NCI-H2107 treated with DMSO at 0.1 percent for 48 hours (cell line): Measurements from ENCODE around the gene JDP2.

ENCODE experiments used
- DNase-seq: peaks from one replicate; lab custom pipeline; 2025; ENCODE audit not compliant: unreplicated experiment; lab: John Stamatoyannopoulos, UW

Gene JDP2

DNA sequence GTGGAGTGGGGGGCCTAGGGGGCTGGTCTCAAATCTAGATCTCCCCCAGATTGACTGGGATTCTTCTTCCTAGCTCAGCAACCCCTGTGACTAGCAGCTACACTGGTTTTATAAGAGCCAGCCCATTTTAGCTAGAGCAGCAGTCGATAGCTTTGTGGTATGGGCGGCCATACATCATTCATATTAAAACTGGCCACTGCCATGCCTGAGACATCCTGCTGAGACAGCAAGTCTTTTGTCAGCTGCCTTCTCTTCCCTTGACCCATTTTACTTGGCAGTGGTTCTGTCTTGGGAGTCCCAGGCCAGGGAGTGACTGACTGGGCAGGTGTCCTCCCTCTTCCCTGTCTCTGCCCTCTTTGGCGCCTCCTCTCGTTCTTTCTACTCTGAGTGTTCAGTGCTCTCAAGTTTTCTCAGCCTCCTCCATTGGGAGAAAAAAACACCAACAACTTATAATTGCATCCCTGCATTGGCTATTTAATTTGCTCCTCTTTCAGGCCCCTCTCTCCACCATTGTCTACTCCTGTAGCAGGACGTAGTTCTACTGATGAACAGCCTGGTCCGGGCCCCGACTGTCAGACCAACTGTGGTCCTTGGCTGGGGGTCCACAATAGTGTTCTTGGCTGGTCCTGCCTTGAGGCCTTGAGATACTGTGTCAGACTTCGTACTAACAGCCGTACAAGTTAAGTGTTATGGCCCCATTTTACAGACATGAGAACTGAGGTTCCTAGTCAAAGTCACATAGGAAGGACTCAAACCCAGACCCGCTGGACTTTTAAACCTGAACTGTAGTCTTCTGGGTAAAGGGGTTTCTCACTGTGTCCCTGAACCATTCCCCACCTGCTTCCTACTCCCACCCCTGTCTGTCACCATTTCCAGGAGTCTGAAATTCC lies 18.3 kb upstream of the JDP2 start:
- no peak for DNase-seq

DNA sequence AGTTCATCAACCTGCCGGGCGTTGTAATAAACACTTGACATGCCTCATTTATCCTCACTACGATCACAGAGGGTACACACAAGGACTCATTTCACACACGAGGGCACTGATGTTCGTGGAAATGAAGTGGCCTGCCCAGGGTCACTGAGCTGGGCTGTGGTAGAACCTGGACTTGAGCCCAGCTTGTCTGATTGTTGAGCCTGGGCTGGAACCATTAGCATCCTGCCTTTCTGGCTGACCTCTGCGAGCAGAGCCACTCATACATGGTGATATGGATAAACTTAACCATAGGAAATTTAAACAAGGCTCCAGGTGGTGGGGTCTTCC lies 16.6 kb upstream of the JDP2 start:
- peak; percentile 86 for DNase-seq

DNA sequence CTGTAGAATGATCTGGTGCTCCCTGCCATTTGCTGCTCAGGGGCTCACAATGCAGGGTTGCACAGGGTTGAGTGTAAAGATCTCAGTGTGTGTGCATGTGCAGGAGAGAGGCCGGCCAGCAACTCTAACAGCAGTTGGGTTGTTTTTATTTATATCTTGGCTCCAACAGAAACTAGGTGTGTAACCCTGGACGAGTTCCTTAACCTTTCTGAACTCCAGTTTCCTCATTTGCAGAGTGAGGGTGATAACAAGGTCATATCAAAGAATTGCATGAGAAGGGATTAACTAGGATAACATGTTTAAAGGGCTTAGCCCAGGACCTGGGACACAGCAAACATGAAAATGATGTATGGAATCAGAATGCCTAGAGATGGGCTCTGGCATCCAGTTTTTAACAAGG lies 14.8 kb upstream of the JDP2 start:
- DNase-seq, result no peak

DNA sequence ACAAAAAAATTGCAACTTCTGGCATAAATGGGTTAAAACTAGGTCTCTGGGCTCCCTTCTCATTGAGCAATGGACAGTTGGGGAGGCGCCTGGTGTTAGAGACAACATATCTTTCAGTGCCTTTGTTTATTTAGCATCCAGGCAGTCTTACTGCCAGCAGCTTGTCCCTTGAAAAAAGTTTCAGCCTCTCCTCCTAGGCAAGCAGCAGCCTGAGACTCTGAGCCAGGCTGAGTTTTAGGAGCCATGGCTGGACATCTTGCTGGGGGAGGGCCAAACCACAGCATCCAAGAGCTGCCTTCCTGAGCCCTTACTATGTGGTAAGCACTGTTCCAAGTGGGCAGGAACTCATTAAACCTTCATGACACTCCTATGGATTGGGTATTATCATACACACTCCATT lies 10.1 kb upstream of the JDP2 start:
- no peak for DNase-seq

DNA sequence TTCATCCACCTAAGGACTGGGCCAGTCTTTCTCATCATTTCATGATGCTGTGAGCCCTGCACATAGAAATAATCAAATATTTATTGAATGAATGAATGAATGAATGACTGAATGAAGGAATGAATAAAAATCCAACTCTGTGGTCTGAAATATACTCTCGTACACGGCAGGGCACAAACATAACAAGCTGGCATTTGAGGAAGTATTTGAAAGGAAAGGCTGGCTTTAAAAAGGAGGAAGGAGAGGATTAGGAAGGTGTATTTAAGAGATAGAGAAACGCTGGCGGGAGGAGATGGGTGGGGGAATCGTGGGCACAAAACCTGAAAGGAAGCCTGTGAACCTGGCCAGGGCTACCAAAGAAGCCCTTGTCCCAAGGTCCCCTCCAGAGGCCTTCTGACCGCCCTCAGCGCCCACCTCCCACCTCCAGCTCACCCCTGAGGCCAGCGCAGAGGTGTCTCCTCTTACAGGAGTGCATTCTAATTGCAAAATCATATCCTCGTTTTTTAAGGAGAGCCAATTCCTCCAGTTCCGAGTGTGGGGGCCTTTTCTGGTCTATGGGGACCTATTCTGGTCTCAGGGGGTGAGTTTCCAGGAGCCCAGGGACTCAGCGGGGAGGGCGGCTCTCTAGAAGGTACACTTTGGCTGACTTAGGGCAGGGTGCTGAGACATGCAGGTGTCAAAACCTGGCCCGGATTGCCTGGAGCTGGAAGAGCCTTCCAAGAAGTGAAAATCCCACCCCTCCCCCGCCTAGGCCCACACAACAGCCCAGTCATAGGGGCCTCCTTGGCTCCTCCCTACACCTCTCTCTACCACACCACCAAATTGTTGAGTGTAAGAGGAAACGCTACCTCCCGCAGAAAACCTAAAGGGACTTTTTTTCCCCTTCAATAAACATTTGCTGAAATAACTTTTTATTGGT lies 8.7 kb upstream of the JDP2 start:
- peak; percentile 21 for DNase-seq

DNA sequence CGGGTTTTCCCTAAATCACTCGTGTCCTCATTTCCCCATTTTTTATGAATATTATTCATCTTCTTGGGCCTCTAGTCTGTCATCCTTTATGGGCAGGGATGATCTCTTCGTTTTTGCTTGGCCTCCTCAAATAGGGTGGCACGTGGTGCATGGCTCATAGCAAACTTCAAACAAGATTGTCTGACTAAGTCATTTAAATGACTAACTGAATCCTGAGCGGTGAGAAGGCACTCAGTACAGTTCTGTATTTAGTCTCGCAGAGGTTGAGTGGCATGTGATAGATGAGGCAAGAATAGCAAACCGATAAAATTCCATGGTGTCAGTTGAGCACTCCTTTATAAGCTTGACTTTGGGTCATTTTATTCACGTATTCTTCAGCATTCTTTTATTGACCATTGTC lies 5.7 kb upstream of the JDP2 start:
- no peak for DNase-seq

DNA sequence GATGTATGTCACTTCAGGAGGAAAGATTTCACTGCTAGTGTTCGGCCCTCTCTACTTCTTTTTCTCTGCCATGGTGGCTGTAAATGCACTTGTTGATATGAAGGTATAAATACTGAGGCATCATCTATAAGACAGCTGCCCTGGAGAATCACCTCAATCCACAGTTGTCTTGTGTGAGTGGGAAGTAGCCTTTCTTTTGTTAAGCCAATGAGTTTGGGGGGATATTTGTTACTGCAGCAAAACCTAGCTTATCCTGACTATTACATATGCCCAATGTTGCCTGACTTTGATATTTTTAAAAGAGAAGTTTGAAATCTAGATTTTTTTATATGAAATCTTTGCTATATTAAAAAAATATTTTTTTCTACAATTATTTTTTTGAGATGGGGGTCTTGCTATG lies 3.3 kb upstream of the JDP2 start:
- DNase-seq, result no peak

DNA sequence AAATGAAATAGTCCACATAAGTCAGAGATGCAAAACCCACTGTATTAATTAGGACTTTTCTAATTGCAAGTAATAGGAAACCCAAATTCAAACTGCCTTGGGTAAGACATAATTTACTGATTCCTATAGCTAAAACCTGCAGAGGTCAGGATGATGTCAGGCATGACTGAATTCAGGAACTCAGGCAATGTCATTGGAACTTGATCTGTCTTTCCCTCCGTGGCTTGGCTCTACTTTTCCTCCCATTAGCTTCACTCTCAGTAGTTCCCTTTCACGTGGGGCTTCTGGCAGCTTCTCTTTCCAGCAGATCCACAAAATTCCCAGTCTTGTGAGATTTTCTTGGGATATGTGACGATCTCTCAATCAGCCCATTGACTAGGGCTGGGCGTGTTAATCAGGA lies 2.4 kb upstream of the JDP2 start:
- DNase-seq, result peak; percentile 16

DNA sequence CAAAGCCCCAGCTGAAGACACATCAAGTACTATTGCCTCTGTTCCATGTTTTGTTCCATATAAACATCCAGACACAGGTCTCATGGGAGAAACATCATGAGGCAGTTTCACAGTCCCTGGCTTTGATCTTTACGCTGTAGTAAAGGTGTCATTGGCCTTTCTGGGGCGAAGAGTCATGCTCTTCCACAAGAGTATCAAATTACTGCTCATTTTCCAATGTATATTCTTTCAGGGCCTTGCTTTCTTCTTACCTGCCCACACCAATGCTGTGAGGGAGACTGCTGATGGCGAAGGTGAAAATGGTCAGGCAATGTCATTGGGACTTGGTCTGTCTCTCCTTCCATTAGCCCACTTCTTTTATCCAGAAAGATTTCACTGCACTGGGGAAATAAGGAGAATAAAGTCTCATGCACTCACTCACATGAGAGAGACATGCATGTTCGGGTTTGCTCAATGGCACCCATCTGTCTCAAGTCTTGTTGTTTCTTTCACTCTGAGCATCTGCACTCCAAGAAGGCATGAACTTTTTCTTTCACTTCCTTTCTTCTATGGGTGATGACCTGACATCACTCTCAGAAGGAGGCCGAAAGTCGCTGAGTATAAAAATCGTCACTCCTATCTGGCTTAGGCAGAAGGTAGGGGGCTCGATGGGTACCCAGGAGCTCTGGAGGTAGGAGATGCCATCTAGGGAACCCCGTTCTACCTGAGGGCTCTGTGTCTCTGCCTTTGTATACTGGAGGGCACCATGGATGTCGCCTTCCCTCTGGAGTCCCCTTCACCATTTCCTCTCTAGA lies 1.3 kb upstream of the JDP2 start:
- no peak for DNase-seq

DNA sequence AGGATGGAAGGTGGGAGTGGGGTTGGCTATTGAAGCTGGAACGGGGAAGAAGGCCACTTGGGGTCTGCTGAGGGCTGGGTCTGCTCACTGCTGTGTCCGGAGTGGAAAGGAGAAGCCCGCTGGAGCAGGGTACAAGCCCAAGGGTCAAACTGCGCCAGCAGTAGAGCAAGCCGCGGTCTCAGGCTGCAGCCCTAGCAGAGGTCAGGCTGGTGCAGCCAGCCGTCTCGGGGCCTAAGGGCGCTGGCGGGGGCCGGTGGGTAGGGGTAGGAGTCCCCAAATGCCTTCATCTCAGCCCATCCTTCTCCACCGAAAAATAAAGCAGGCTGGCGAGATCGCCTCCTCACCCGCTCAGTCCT lies 718 bp upstream of the JDP2 start:
- no peak for DNase-seq

DNA sequence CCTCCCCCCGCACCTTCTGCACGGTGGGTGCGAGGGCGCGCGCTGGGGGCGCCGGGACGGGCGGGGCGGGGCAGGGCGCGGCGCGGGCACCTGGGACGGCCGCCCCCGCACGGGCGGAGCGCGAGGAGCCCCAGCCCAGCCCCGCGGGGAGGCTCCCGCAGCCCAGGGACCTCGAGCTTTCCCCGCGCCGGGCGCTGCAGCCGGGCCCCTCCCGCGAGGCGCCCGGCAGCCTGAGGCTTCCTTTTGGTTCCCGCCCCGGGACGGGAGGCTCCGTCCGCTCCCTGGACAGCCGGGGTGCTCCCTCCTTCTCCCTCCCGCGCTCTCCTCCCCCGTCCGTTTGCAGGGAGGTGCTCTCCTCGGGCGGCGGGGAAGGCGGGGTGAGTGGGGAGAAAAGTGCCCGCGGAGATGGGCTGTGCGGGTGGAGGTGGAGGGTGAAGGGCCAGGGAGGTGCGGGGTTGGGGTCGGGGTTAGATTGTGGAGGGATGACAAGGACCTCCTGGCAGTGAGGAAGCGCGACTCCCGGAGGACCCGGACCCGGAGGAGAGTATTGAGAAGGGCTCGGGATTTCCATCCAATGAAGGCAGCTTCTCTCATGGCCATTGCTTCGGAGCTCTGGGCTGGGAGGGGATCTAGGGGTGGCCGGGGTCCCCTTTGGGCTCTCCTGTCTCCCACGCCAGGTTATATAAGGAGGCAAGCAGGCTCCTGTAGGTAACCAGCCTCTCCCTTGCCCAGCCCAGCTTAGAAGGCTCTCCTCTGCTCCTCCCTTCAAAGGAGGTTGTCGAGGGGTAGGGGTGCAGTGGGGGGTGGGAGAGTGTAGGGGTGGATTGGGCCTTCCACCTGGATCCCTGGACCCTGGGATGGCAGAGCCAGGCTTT lies 645 bp downstream of the JDP2 start:
- no peak for DNase-seq

DNA sequence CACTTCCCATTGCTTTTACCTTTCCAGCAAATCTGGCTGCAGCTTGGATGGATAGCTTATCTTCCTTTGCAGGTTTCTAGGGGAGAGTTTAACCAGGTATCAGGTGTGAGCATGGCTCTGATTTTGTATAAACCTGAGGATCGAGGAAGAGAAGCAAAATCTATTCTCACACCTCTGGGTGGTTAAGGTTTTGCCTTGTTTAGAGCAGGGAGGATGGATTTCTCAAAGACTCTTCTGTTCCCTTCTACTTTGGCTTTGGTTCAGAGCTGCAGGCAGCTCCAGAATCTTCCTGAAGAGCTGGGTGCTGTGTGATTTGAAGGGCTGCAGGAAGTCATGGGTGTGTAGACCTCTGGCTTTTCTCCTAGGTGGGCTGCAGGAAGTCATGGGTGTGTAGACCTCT lies 1.7 kb downstream of the JDP2 start:
- no peak for DNase-seq

DNA sequence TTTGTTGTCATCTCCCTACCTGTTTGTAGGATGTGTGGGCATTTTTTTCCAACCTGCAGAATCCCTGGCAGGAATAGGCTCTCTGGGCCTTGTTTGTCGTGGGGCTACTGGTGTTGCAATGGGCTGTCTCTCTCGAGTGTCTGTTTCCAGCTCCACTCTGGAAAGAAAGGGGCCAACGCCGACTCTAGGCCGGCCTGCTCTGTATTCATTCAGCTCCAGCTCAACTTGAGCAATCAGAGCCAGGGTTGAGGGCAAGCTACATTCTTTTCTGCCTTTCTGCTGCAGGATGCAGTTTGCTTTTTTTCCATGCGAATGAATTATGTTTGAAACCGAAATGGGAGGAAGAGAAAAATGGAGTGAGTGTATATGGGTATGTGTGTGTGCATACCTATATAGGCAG lies 2.3 kb downstream of the JDP2 start:
- DNase-seq, result no peak

DNA sequence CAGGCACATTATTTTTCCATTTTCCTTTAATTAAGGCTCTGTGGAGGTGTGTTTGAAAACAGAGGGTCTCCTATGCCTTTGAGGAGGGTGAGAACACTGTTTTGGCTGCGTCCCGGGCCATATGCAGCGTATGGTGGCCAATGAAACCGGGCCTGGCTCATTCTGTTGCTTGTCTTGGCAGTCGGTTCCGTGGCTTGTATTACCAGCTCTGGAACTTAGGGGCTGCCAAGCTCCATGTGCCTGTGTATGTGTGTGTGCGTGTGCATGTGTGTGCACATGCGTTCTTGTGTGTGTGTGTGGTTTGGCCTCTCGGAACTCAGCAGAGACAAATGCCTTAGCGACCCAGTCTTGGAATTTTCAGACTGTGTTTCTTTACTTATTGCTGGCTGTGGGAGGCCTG lies 2.7 kb downstream of the JDP2 start:
- no peak for DNase-seq

DNA sequence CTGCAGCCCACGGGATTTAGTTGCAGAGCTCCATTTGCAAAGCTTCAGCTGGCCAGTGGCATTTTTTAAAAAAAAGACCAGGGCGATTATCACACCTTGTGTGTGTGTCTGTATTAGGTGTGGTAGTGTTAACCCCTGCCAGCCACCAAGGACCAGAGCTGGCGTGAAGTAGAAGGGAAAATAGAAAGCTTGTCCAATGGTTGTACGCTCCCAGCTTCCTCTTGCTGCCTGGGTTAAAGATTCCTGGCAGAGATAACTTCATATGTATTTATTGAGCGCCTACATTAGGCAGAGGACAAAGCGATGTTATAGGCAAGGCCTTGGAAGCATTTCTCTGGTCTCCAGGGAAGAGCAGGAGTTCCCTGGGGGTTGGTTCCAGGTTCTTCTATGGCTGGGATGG lies 3.2 kb downstream of the JDP2 start:
- no peak for DNase-seq

DNA sequence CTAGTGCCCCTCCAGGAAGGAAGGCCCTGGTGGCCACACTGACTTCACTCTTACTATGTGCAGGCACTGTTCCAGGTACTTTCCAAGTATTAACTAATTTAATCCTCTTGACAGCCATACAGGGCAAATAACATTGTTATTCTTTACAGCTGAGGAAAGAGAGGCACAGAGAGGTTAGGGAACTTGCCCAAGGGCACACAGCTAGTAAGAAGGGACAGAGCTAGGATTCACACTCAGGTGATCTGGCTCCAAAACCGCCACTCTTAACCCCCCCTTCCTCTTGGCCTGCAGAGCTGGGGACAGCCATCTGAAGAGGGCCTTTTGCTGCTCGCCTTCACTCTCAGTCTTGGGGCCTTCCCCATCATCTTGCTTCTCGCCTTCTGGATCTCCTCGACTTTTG lies 4.0 kb downstream of the JDP2 start:
- DNase-seq, result no peak

DNA sequence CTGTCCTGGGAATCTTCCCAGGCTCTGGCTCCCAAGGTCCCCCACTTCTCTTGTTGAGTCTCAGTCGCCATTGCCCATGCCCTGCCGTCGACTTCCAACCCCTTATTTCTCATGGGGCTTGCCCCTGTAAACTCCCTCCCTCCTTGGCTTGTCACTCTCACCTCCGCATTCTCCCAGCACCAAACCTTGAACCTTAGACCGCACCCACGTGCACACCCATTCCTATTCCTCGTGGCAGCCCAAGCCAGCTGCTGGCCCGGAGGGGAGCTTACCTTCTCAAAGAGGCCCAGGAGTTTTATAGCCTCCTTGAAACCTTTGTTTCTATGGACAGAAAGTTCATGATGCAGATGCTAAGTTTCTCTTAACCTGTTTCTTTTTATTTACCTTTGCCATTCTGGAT lies 4.6 kb downstream of the JDP2 start:
- DNase-seq, result no peak

DNA sequence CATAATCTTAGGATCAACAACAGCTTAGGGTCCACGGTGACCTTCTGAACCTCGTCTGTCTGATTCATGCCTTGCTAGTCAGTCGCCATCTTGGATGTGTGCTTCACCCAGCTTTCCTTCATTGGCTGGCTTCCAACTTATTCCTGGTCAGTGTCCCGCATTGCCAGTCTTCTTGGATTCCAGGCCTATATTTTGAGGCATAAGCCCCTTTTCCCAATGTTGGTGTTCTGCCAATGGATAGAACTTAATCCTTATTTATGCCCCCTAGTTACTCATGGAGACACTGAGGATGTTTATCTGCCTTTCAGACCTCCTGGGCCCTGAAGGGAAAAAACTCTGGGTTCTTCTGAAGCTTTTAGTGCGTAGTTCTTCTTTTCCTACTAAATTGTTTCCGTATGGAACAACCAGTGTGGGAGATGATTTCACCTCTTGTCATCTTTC lies 5.8 kb downstream of the JDP2 start:
- no peak for DNase-seq

DNA sequence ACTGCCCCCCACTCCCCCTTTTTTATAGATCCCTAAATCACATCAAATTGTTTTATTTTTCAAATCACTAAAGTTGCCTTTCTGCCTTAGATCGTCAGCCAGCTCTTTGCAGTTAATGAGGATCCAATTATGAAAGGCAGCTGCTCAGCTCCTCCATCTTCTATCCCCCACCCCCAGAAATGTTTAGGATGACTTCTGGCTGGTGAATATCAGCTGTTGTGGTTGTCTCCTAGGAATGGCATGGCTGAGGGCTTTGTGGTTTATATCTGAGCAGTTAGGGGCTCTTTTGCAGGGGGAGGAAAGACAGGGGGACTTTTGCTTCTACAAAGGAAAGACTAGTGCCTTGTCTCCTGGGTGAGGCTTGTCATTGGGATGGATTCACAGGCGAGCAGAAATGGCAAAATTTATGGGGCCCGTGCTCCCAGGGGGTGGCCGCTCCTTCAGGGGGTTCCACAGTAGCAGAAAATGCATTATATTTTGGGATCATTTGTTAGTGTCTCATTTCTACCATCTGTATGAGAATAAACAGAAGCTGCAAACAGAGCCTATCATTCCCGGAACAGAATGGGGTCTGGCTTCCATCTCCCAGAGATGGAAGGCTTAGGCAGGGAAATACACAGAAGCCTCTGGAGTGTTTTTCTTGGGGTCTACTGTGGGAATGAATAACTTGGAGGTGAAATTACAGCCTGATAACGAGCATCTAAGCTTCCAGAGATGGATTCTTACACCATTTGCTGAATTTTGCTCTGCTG lies 6.5 kb downstream of the JDP2 start:
- DNase-seq, result no peak

DNA sequence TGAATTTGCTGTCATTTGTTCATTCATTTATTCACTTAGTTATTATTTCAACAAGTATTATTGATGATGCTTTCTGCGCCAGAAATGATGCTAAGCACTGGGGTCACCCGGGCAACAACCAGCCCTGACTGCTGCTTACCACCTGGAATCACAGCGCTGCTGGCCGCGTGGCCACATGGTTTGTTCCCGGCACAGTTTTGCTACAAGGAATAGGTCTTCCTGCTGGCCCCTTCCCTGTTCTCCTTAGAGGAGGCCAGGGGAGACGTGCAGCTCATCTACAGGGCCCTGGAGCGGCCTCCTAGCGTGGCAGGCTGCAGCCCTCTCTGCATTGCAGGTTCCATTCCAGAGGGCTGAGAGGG lies 7.0 kb downstream of the JDP2 start:
- no peak for DNase-seq
